HEK293T (cell line): ENCODE measurements around the gene GUCY1A1.

Experiments used
- CTCF ChIA-PET: fragments of 350-600 bp; formaldehyde crosslinking; extraction: SDS; loops from one replicate; lab custom pipeline; 2021; ENCODE audit warnings: antibody characterized with exemption, inconsistent platforms; lab: Yijun Ruan, JAX
- POLR2A ChIA-PET: fragments of 350-600 bp; formaldehyde crosslinking; extraction: SDS; loops from one replicate; lab custom pipeline; 2020; ENCODE audit warnings: antibody characterized with exemption, inconsistent platforms; lab: Yijun Ruan, JAX
- DNase-seq: peaks from one replicate; pipeline ENCODE4 v3.0.0; 2012; ENCODE audit warnings: mixed read lengths; ENCODE audit errors: extremely low spot score
- ARNT ChIP-seq: fragments of 450-650 bp; IDR thresholded peaks from 2 replicates; pipeline ENCODE4 v1.6.1; 2017; ENCODE audit warnings: mild to moderate bottlenecking
- BHLHE40 ChIP-seq: fragments of 450-650 bp; IDR thresholded peaks from 2 replicates; pipeline ENCODE4 v1.6.1; 2016; ENCODE audit warnings: mild to moderate bottlenecking, moderate library complexity, borderline replicate concordance
- CTBP1 ChIP-seq: fragments of 450-650 bp; IDR thresholded peaks from 2 replicates; pipeline ENCODE4 v1.6.1; 2016; ENCODE audit warnings: borderline replicate concordance
- ELF4 ChIP-seq: fragments of 450-650 bp; IDR thresholded peaks from 2 replicates; pipeline ENCODE4 v1.6.1; 2017; ENCODE audit warnings: antibody characterized with exemption
- FOXA1 ChIP-seq: fragments of 450-650 bp; IDR thresholded peaks from 2 replicates; pipeline ENCODE4 v1.6.1; 2016; ENCODE audit warnings: mild to moderate bottlenecking
- FOXK2 ChIP-seq: fragments of 450-650 bp; IDR thresholded peaks from 2 replicates; pipeline ENCODE4 v1.6.1; 2016; ENCODE audit warnings: mild to moderate bottlenecking
- FOXM1 ChIP-seq: fragments of 450-650 bp; IDR thresholded peaks from 2 replicates; pipeline ENCODE4 v1.6.1; 2017; ENCODE audit warnings: mild to moderate bottlenecking, borderline replicate concordance
- HDGF ChIP-seq: fragments of 450-650 bp; IDR thresholded peaks from 2 replicates; pipeline ENCODE4 v1.6.1; 2017; ENCODE audit warnings: antibody characterized with exemption, borderline replicate concordance
- L3MBTL2 ChIP-seq: fragments of 450-650 bp; conservative IDR thresholded peaks from 2 replicates; pipeline ENCODE4 v1.6.1; 2016; ENCODE audit warnings: mild to moderate bottlenecking
- LEF1 ChIP-seq: fragments of 450-650 bp; IDR thresholded peaks from 2 replicates; pipeline ENCODE4 v1.6.1; 2017; ENCODE audit warnings: mild to moderate bottlenecking, borderline replicate concordance
- NFRKB ChIP-seq: fragments of 450-650 bp; IDR thresholded peaks from 2 replicates; pipeline ENCODE4 v1.6.1; 2016; ENCODE audit warnings: mild to moderate bottlenecking, moderate library complexity
- SP1 ChIP-seq: fragments of 450-650 bp; IDR thresholded peaks from 2 replicates; pipeline ENCODE4 v1.6.1; 2017
- SUZ12 ChIP-seq: fragments of 450-650 bp; IDR thresholded peaks from 2 replicates; pipeline ENCODE4 v1.6.1; 2016; ENCODE audit warnings: mild to moderate bottlenecking
- TARDBP ChIP-seq: fragments of 450-650 bp; IDR thresholded peaks from 2 replicates; pipeline ENCODE4 v1.6.1; 2016
- ZNF384 ChIP-seq: fragments of 450-650 bp; IDR thresholded peaks from 2 replicates; pipeline ENCODE4 v1.6.1; 2016
- TF ChIP-seq, protein P1 (sequence below): fragments of 450-650 bp; IDR thresholded peaks from 2 replicates; pipeline ENCODE4 v1.6.1; 2016

The GUCY1A1 gene, protein sequence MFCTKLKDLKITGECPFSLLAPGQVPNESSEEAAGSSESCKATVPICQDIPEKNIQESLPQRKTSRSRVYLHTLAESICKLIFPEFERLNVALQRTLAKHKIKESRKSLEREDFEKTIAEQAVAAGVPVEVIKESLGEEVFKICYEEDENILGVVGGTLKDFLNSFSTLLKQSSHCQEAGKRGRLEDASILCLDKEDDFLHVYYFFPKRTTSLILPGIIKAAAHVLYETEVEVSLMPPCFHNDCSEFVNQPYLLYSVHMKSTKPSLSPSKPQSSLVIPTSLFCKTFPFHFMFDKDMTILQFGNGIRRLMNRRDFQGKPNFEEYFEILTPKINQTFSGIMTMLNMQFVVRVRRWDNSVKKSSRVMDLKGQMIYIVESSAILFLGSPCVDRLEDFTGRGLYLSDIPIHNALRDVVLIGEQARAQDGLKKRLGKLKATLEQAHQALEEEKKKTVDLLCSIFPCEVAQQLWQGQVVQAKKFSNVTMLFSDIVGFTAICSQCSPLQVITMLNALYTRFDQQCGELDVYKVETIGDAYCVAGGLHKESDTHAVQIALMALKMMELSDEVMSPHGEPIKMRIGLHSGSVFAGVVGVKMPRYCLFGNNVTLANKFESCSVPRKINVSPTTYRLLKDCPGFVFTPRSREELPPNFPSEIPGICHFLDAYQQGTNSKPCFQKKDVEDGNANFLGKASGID

DNA sequence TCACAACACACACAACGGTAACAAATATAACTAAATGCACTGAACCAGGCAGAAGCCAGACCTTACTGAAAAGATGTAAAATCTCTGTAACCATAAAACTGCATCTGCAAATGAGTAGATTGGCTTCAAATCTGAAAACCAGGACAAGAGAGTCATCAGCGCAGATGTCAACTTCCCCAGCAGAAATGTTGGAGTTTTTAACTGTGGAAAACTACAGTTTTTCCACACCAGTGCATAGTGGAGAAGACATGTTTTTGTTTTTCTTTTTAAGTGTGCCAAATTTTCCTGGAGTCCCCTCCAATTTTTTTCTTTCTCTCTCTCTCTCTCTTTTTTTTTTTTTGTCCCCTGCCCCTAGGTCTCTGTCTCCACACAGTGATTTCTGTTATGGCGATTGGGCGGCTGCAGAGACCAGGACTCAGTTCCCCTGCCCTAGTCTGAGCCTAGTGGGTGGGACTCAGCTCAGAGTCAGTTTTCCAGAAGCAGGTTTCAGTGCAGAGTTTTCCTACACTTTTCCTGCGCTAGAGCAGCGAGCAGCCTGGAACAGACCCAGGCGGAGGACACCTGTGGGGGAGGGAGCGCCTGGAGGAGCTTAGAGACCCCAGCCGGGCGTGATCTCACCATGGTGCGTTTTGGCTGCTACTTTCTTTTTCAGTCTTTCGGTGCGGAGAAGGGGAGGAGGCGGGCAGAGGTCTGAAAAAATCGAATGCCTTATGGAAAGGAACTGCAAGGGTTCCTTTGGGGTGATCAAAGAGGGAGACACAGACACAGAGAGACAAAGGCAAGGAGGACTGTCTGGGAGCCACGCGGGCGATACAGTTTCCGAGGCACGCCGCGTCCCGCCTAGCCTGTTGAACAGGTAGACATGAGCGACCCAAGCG lies at the start of gene GUCY1A1:
Gene GUCY1A1, plus strand, starts transcription at position 505 of the 878 bp plus-strand sequence. CDS start 30,020 bp downstream, outside the sequence.
- TF ChIP-seq L3MBTL2, result peak; percentile 80; the same call in 1 of the 2 replicates
- no peak for TF ChIP-seq BHLHE40
- POLR2A ChIA-PET, result interaction anchor here (0.6 to 2.5 kb wide), 12 partner anchors 10 to 250 kb away, joined by 3 to 17 read pairs (median 4); partner anchors contain the start of gene GUCY1B1
- peak; percentile 39 for DNase-seq
- CTCF ChIA-PET, result interaction anchor here (1.1 kb wide), 1 partner anchor 131 kb away, joined by 3 read pairs; no protein-coding TSS in a partner anchor

DNA sequence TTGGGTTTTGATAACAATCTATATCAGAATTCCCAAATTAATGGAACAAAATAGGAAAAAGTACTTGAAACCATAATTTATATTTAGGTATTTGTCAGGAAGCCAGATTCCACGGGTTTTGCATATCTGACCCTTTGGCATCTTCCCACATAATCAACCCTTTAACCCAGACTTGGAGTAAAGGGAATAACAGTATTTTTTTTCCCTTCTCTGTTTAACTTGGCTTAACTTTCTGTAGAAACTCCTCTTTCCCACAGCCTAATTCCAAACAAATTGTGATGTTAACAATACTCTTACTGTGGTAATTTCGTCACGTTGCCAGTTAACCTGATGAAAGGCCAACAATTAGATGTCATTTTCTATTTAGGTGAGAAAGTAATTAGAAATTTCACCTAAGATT lies 49.4 kb upstream of the GUCY1A1 start:
- CTCF ChIA-PET, result no interaction called here
- POLR2A ChIA-PET, result no interaction called here
- TF ChIP-seq FOXM1 (no peak), ARNT (no peak), TARDBP (no peak), L3MBTL2 (no peak), FOXA1 (no peak), SUZ12 (no peak), LEF1 (no peak), NFRKB (no peak), BHLHE40 (no peak), CTBP1 (no peak), ELF4 (no peak), HDGF (no peak), SP1 (no peak)
- no peak for DNase-seq

DNA sequence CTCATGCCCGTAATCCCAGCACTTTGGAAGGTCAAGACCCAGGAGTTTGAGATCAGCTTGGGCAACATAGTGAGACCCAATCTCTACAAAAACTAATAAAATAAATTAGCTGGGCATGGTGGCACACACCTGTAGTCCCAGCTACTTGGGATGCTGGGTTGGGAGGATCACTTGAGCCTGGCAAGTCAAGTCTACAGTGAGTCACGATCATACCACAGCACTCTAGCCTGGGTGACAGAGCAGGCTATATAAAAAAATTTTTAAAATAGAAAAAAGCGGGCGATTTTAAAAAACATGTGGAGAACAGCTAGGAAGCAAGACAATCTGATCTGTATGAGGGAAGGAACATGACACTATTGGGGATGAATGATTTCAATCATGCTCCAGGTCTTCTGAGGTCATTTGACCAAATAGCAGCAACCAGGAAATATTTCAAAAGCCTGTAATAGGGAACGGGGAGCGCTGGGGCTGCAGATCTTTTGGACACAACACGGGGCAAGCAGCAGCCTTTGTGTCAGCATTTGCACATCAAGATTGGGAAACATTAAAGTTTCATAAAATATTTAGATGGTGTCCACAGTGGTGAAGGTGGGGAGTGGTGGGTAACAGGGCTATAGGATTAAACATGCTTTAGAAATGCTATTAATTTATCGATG lies 48.3 kb upstream of the GUCY1A1 start:
- DNase-seq, result no peak
- ChIA-PET CTCF (no interaction called here), POLR2A (no interaction called here)
- no peak for TF ChIP-seq ELF4
- TF ChIP-seq LEF1, result no peak
- TF ChIP-seq BHLHE40, result no peak
- TF ChIP-seq TARDBP, result no peak
- no peak for TF ChIP-seq FOXM1
- no peak for TF ChIP-seq FOXK2
- no peak for TF ChIP-seq ARNT

DNA sequence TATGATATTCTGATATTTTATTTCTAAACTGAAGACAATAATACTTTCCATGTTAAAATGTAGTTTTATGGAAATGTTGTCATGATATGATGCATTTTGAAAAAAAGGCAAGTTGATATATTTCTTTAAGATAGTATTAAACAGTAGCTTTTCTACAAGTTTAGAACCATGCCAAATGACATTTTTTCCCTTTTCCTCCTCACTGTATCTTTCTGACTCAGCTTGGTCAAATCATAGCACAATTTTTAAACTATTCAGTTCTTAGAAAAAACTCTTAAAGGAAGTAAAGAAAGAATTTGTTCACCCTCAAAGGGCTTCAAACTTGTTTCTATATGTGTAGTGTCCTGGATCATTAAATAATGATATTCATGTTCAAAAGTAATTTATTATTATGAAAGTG lies 46.0 kb upstream of the GUCY1A1 start:
- ChIA-PET POLR2A (no interaction called here), CTCF (no interaction called here)
- DNase-seq, result no peak
- TF ChIP-seq SUZ12 (no peak), ARNT (no peak), FOXM1 (no peak), HDGF (no peak), SP1 (no peak), FOXK2 (no peak), ELF4 (no peak), BHLHE40 (no peak)

DNA sequence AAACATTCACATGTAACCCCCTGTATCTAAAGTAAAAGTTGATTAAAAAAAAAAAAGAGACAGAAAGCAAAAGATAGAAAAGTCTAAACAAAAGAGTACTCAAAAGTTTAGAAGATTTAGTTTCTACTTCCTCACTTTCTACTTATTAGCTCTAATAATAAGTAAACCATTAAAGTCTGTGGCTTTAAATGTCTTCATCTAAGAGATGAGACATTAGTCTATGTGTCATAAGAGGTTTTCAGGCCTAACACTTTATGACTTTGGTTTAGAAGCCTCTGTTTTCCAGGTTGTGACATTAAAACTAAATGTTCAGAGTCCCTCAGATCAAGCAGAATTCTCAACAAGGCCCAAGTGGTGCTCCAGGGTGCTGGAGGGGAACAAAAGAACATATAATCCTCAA lies 42.2 kb upstream of the GUCY1A1 start:
- no peak for DNase-seq
- no peak for TF ChIP-seq L3MBTL2
- CTCF ChIA-PET, result no interaction called here
- POLR2A ChIA-PET, result no interaction called here

DNA sequence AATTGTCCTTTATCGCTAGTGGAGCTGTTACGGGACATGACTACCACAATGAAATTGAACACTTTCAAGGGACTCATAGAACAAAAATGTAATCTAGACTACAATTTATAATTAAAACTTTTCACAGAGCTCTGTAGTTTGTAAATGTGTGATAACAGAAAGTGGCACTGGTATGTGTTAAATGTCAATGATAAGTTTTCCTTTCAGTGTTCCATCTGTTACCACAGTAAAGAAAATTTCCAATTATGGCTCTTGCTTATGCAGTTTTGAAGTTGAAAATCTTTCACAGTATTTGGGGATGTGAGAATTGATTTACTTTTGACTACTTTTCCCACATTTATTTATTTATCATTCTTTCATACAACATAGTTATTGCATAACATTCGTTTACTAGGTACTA lies 40.1 kb upstream of the GUCY1A1 start:
- POLR2A ChIA-PET, result no interaction called here
- CTCF ChIA-PET, result interaction anchor here (0.6 kb wide), 2 partner anchors 28 kb away, joined by 3 to 4 read pairs; no protein-coding TSS in a partner anchor
- no peak for TF ChIP-seq SP1
- TF ChIP-seq HDGF, result no peak
- TF ChIP-seq ZNF384, result no peak
- no peak for TF ChIP-seq ARNT
- no peak for TF ChIP-seq ELF4
- no peak for TF ChIP-seq FOXK2
- TF ChIP-seq SUZ12, result no peak
- TF ChIP-seq L3MBTL2, result no peak
- TF ChIP-seq LEF1, result no peak
- TF ChIP-seq FOXA1, result no peak
- no peak for TF ChIP-seq BHLHE40
- TF ChIP-seq, protein P1, sequence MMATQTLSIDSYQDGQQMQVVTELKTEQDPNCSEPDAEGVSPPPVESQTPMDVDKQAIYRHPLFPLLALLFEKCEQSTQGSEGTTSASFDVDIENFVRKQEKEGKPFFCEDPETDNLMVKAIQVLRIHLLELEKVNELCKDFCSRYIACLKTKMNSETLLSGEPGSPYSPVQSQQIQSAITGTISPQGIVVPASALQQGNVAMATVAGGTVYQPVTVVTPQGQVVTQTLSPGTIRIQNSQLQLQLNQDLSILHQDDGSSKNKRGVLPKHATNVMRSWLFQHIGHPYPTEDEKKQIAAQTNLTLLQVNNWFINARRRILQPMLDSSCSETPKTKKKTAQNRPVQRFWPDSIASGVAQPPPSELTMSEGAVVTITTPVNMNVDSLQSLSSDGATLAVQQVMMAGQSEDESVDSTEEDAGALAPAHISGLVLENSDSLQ, result no peak
- TF ChIP-seq TARDBP, result no peak
- no peak for TF ChIP-seq NFRKB
- no peak for TF ChIP-seq CTBP1
- TF ChIP-seq FOXM1, result no peak
- no peak for DNase-seq
